H1 (cell line): Measurements from ENCODE around the gene GPRASP1. TPM values are rescaled to one million over a fixed set of nuclear protein-coding genes. Genes with fewer than 3 reads are reported as not detected.

Experiments
- CTCF ChIA-PET: fragments of 300-600 bp; sonication (Branson Sonifier 250); formaldehyde crosslinking; loops from one replicate; lab custom pipeline; 2021; ENCODE audit not compliant: partially characterized antibody; lab: Charles Lee
- POLR2A ChIA-PET: fragments of 300-600 bp; sonication (Branson Sonifier 250); formaldehyde crosslinking; loops from one replicate; lab custom pipeline; 2021; ENCODE audit warnings: inconsistent platforms; ENCODE audit not compliant: partially characterized antibody; lab: Charles Lee
- DNase-seq, 2 experiments: peaks; one replicate each; pipeline versions ENCODE4 v3.0.0 to v3.0.0-alpha.2; 2010 to 2022; ENCODE audit warnings: low spot score in 2 of 2, low read depth in 1 of 2, mixed read lengths in 1 of 2
- FAIRE-seq: peaks from 2 replicates; lab custom pipeline; 2011; peaks lifted over from hg19 to GRCh38; lab: Jason Lieb, UNC
- H2AFZ ChIP-seq: 2 replicates; pipeline ENCODE4 v1.8.1; 2012; ENCODE audit warnings: low read length, inconsistent platforms
- H2AK5ac ChIP-seq: 2 replicates; pipeline ENCODE4 v1.6.1; 2013; ENCODE audit warnings: low read depth, low read length
- H2BK120ac ChIP-seq: replicated peaks from 2 replicates; pipeline ENCODE3; 2013; ENCODE audit warnings: low read depth, low read length, inconsistent platforms
- H2BK12ac ChIP-seq: 2 replicates; pipeline ENCODE4 v1.6.1; 2013; ENCODE audit warnings: low read depth, low read length
- H2BK15ac ChIP-seq: 2 replicates; pipeline ENCODE4 v1.6.1; 2013; ENCODE audit warnings: low read length
- H2BK20ac ChIP-seq: 2 replicates; pipeline ENCODE4 v1.6.1; 2013; ENCODE audit warnings: low read length
- H2BK5ac ChIP-seq: 2 replicates; pipeline ENCODE4 v1.6.1; 2013; ENCODE audit warnings: low read depth, low read length
- H3K14ac ChIP-seq: 2 replicates; pipeline ENCODE4 v1.6.1; 2013; ENCODE audit warnings: inconsistent platforms; ENCODE audit not compliant: insufficient read length
- H3K18ac ChIP-seq: 2 replicates; pipeline ENCODE4 v1.6.1; 2013; ENCODE audit warnings: low read length; ENCODE audit errors: extremely low read depth
- H3K23ac ChIP-seq: 2 replicates; pipeline ENCODE4 v1.6.1; 2013; ENCODE audit warnings: inconsistent platforms; ENCODE audit not compliant: insufficient read length
- H3K23me2 ChIP-seq: 2 replicates; pipeline ENCODE4 v1.6.1; 2013; ENCODE audit warnings: low read depth, low read length
- H3K27ac ChIP-seq: 2 replicates; pipeline ENCODE4 v1.6.1; 2011; ENCODE audit warnings: low read depth, low read length, inconsistent platforms
- H3K27me3 ChIP-seq, 4 experiments: replicated peaks in 1 of 4; 1 replicate in 1 of 4; 2 replicates in 3 of 4; pipeline versions ENCODE4 v1.6.1 to v1.8.1; 2011 to 2013; ENCODE audit warnings: low read length in 3 of 4, mild to moderate bottlenecking in 3 of 4, inconsistent platforms in 2 of 4, mixed read lengths in 2 of 4, moderate library complexity in 1 of 4; ENCODE audit not compliant: control insufficient read depth in 3 of 4, insufficient read depth in 3 of 4; ENCODE audit errors: extremely low read depth in 1 of 4
- H3K36me3 ChIP-seq, 4 experiments: 2 replicates each; pipeline versions ENCODE4 v1.6.1 to v1.8.1; 2011 to 2013; ENCODE audit warnings: mild to moderate bottlenecking in 4 of 4, low read length in 3 of 4, moderate library complexity in 2 of 4, control low read depth in 1 of 4, inconsistent platforms in 1 of 4; ENCODE audit not compliant: insufficient read depth in 4 of 4, control insufficient read depth in 2 of 4
- H3K4ac ChIP-seq: replicated peaks from 2 replicates; pipeline ENCODE3; 2013; ENCODE audit warnings: low read length, low read depth, mixed read lengths, inconsistent platforms; ENCODE audit not compliant: insufficient read length
- H3K4me1 ChIP-seq, 4 experiments: replicated peaks in 1 of 4; 1 replicate in 1 of 4; 2 replicates in 3 of 4; pipeline versions ENCODE4 v1.6.1 to v1.8.1; 2011 to 2013; ENCODE audit warnings: low read length in 3 of 4, inconsistent platforms in 2 of 4, mixed read lengths in 1 of 4; ENCODE audit not compliant: insufficient read depth in 4 of 4, control insufficient read depth in 3 of 4
- H3K4me2 ChIP-seq, 2 experiments: 2 replicates each; pipeline versions ENCODE4 v1.6.1 to v1.8.1; 2011 to 2013; ENCODE audit warnings: low read depth in 2 of 2, low read length in 2 of 2, control low read depth in 1 of 2, inconsistent platforms in 1 of 2, mild to moderate bottlenecking in 1 of 2; ENCODE audit not compliant: insufficient read depth in 1 of 2
- H3K4me3 ChIP-seq, 4 experiments: fragments of 200-600, 300-600 bp in 1 of 4; sonication (generic), shearing (Covaris generic), sonication (Bioruptor Twin) in 1 of 4; 2 replicates each; pipeline versions ENCODE4 v1.5.1 to v1.8.1; 2011 to 2016; ENCODE audit warnings: low read length in 4 of 4, low read depth in 3 of 4, control low read depth in 2 of 4, inconsistent platforms in 2 of 4, mild to moderate bottlenecking in 2 of 4, mixed read lengths in 1 of 4, moderate library complexity in 1 of 4; ENCODE audit not compliant: insufficient read depth in 2 of 4; ENCODE audit errors: extremely low read depth in 1 of 4
- H3K56ac ChIP-seq: replicated peaks from 2 replicates; pipeline ENCODE3; 2013; ENCODE audit warnings: low read depth, mild to moderate bottlenecking, mixed read lengths, low read length, inconsistent platforms; ENCODE audit not compliant: insufficient read length
- H3K79me1 ChIP-seq: 2 replicates; pipeline ENCODE4 v1.6.1; 2013; ENCODE audit warnings: low read depth, low read length, control low read depth
- H3K79me2 ChIP-seq, 2 experiments: 2 replicates each; pipeline versions ENCODE4 v1.6.1 to v1.8.1; 2012 to 2013; ENCODE audit warnings: low read length in 2 of 2, mild to moderate bottlenecking in 2 of 2, inconsistent platforms in 1 of 2; ENCODE audit not compliant: insufficient read depth in 2 of 2, control insufficient read depth in 1 of 2
- H3K9ac ChIP-seq, 4 experiments: replicated peaks in 1 of 4; 1 replicate in 1 of 4; 2 replicates in 3 of 4; pipeline versions ENCODE4 v1.6.1 to v1.8.1; 2011 to 2013; ENCODE audit warnings: low read depth in 3 of 4, low read length in 3 of 4, control low read depth in 2 of 4, mild to moderate bottlenecking in 2 of 4, moderate library complexity in 2 of 4, inconsistent platforms in 1 of 4; ENCODE audit errors: extremely low read depth in 1 of 4
- H3K9me3 ChIP-seq, 2 experiments: 2 replicates each; pipeline versions ENCODE4 v1.6.1 to v1.8.1; 2012 to 2013; ENCODE audit warnings: mild to moderate bottlenecking in 2 of 2, moderate library complexity in 2 of 2, control low read depth in 1 of 2, inconsistent platforms in 1 of 2, low read depth in 1 of 2, low read length in 1 of 2, mixed read lengths in 1 of 2; ENCODE audit not compliant: insufficient read depth in 2 of 2
- H4K20me1 ChIP-seq, 2 experiments: replicated peaks in 1 of 2; 2 replicates each; pipeline versions ENCODE3 to v1.8.1; 2011 to 2013; ENCODE audit warnings: inconsistent platforms in 2 of 2, low read length in 2 of 2, mild to moderate bottlenecking in 1 of 2; ENCODE audit not compliant: insufficient read depth in 2 of 2, control insufficient read depth in 1 of 2
- H4K5ac ChIP-seq: 2 replicates; pipeline ENCODE4 v1.6.1; 2013; ENCODE audit warnings: low read length, low read depth, mixed read lengths, inconsistent platforms; ENCODE audit not compliant: insufficient read length
- H4K8ac ChIP-seq: 2 replicates; pipeline ENCODE4 v1.8.0; 2013; ENCODE audit warnings: mild to moderate bottlenecking, moderate library complexity, low read length, inconsistent platforms; ENCODE audit not compliant: insufficient read depth; ENCODE audit errors: extremely low read depth
- H4K91ac ChIP-seq: replicated peaks from 2 replicates; pipeline ENCODE3; 2013; ENCODE audit warnings: low read length, mixed read lengths, inconsistent platforms; ENCODE audit not compliant: insufficient read length
- KDM4A ChIP-seq: IDR thresholded peaks from one replicate; pipeline ENCODE4 v1.7.1; 2012; ENCODE audit warnings: low read depth, mild to moderate bottlenecking, moderate library complexity, low read length, inconsistent platforms; ENCODE audit not compliant: severe bottlenecking
- RFX5 ChIP-seq: IDR thresholded peaks from 2 replicates; pipeline ENCODE4 v1.6.1; 2011; ENCODE audit warnings: low read depth, low read length, improper control_type of control experiment, borderline replicate concordance
- RXRA ChIP-seq: IDR thresholded peaks from 2 replicates; pipeline ENCODE4 v1.6.1; 2011; ENCODE audit warnings: low read depth, mild to moderate bottlenecking, low read length, moderate library complexity; ENCODE audit not compliant: insufficient read depth
- WGBS, 2 experiments: shearing (Covaris generic) in 1 of 2; methylation state at CpG; one replicate each; pipeline versions ENCODE4 v1.1.6 to v1.1.7; 2013 to 2015; ENCODE audit warnings: low lambda C conversion rate in 2 of 2, mixed read lengths in 2 of 2, inconsistent platforms in 1 of 2, low coverage in 1 of 2, missing lambda C conversion rate in 1 of 2; ENCODE audit not compliant: insufficient replicate concordance in 2 of 2, insufficient coverage in 1 of 2, insufficient read length in 1 of 2; ENCODE audit errors: extremely low coverage in 1 of 2, missing lambda C conversion rate in 1 of 2; 5-methylcytosine and 5-hydroxymethylcytosine counted together
- polyA plus RNA-seq, 7 experiments: library from polyadenylated mRNA; depleted of rRNA in 3 of 7; stranded (reverse) in 5 of 7; unstranded in 2 of 7; fragments of >200 nt in 5 of 7; fragments of 200-250 nt in 2 of 7; gene quantifications; 1 replicate in 5 of 7; 2 replicates in 1 of 7; 4 replicates in 1 of 7; pipeline versions ENCODE4 v1.2.1 to v1.2.3, GENCODE V29; 2011 to 2013; ENCODE audit warnings: missing spikeins in 2 of 7, mixed read lengths in 2 of 7
- total RNA-seq: library from RNA; stranded (reverse); fragmentation: NEBNext Ultra II Directional; extraction: Animal tissue kit (Norgen Biotek cat#: 25700); gene quantifications from 2 replicates; pipeline ENCODE4 v1.2.1, GENCODE V29; 2021

GPRASP1 gene
- total and polyA plus RNA-seq, 2 of the 8 experiments (the other 6 are each of a cell fraction or from before 2014, with no cell fraction given) = 0.65 to 2.0 TPM

DNA sequence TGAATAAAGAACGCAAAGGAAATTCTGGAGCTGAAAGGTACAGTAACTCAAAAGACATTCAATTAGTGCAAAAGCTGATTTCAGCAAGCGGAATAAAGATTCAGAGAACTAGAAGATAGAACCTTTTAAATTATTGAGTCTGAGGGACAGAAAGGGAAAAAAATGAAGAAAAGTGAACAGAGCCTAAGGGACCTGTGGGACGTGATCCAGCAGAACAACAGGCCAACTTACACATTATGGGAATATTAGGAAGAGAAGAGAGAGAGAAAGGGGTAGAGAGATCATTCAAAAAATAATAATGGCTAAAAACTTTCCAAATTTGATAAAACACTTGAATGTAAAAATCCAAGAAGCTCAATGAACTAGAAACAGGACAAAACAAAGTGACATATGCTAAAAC is 43.5 kb downstream of the GPRASP1 start:
- no peaks in the 10 kb centered on the region for H3K23me2 ChIP-seq
- H3K56ac ChIP-seq = no peak overlapping the region
- FAIRE-seq = no peak
- no peaks in the 10 kb centered on the region for H4K20me1 ChIP-seq
- no peaks in the 10 kb centered on the region for H3K36me3 ChIP-seq
- H2BK12ac ChIP-seq = no peak overlapping the region
- no peak overlapping the region for H2AFZ ChIP-seq
- H2BK120ac ChIP-seq = no peak overlapping the region
- no peaks in the 10 kb centered on the region for H3K4me1 ChIP-seq
- H2BK15ac ChIP-seq = no peak overlapping the region
- H3K79me1 ChIP-seq = no peaks in the 10 kb centered on the region
- no peak overlapping the region for H3K4me3 ChIP-seq
- ChIA-PET CTCF (interaction anchor here (1.0 kb wide), 1 partner anchor 20 kb away, joined by 3 read pairs; no protein-coding TSS in a partner anchor), POLR2A (interaction anchor here (0.7 kb wide), 1 partner anchor 46 kb away, joined by 3 read pairs; no protein-coding TSS in a partner anchor)
- H3K18ac ChIP-seq = no peak overlapping the region
- TF ChIP-seq RXRA = no peak
- TF ChIP-seq KDM4A = no peak
- TF ChIP-seq RFX5 = no peak
- no peak overlapping the region for H2AK5ac ChIP-seq
- 90% methylated on average over 3 of the region's 3 CpGs; no CpG with 5 or more reads in 1 of the 2 experiments for whole genome bisulfite sequencing, 2 experiments
- H3K27me3 ChIP-seq = no peaks in the 10 kb centered on the region
- H4K8ac ChIP-seq = no peak overlapping the region
- no peak overlapping the region for H2BK20ac ChIP-seq
- H3K9me3 ChIP-seq = peaks cover 3 to 8% of the 10 kb centered on the region in 2 experiments; a peak in 2 of 4 replicates
- no peak overlapping the region for H3K4ac ChIP-seq
- no peak overlapping the region for H3K27ac ChIP-seq
- no peaks in the 10 kb centered on the region for H3K79me2 ChIP-seq
- DNase-seq = no peak
- no peak overlapping the region for H3K9ac ChIP-seq
- H2BK5ac ChIP-seq = no peak overlapping the region
- H3K14ac ChIP-seq = no peak overlapping the region
- H3K4me2 ChIP-seq = no peak overlapping the region
- H4K5ac ChIP-seq = no peak overlapping the region
- H3K23ac ChIP-seq = no peak overlapping the region
- H4K91ac ChIP-seq = no peak overlapping the region
